Measurements from ENCODE around the gene TMEM145.

DNA sequence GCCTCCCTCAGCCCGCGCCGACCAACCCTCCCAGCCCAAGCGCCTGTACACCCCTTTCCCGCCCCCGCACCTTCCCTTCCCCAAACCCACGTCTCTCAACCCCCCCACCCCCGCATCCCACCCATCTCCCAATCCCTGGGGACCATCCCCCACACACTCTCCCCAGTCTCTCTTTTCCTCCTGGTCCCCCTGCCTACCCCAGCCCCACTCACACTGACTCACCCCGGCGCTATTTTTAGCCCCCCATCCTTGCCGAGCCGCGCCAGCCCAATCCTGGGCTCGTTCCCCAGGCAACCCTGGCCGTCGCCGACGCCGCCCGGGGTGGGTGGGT is 32.3 kb upstream of the TMEM145 start:
- TF ChIP-seq, protein P1, sequence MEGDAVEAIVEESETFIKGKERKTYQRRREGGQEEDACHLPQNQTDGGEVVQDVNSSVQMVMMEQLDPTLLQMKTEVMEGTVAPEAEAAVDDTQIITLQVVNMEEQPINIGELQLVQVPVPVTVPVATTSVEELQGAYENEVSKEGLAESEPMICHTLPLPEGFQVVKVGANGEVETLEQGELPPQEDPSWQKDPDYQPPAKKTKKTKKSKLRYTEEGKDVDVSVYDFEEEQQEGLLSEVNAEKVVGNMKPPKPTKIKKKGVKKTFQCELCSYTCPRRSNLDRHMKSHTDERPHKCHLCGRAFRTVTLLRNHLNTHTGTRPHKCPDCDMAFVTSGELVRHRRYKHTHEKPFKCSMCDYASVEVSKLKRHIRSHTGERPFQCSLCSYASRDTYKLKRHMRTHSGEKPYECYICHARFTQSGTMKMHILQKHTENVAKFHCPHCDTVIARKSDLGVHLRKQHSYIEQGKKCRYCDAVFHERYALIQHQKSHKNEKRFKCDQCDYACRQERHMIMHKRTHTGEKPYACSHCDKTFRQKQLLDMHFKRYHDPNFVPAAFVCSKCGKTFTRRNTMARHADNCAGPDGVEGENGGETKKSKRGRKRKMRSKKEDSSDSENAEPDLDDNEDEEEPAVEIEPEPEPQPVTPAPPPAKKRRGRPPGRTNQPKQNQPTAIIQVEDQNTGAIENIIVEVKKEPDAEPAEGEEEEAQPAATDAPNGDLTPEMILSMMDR (conservative IDR thresholded peaks at IDR 0.05; ENCODE audit: low read length) = no peak
- no peak for TF ChIP-seq EZH2phosphoT487 (IDR thresholded peaks at IDR 0.05; ENCODE audit: borderline replicate concordance, low read depth, low read length)

All from OCI-LY7 (cell line).